HG02938 (cell line): ENCODE results near the gene CCNF.

Source experiments
- ATAC-seq: cut with Tn5 transposase; IDR thresholded peaks from one replicate; pipeline ENCODE4 v1.9.1; 2021; ENCODE audit warnings: mild to moderate bottlenecking, moderate library complexity; ENCODE audit not compliant: unreplicated experiment

The CCNF gene

DNA sequence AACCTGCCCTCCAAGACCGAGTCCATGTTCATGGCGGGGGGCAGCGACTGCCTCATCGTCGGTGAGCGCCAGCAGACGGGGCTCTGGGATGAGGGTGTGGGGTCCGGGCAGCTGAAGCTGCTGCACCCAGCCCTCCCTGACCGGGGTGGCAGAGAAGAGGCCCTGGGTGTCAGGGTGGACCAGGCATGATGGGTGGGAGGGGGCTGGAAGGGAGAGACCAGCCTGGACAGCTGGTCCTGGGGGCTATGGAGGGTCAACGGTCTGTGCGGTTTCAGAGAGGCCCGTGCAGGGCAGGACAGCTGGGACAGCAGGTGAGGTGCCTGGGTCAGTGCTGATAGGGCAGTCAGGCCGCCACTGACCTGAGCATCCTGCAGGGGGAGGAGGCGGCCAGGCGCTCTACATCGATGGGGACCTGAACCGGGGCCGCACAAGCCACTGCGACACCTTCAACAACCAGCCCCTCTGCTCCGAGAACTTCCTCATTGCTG, 71.2 kb downstream of the CCNF start:
- no peak for ATAC-seq

DNA sequence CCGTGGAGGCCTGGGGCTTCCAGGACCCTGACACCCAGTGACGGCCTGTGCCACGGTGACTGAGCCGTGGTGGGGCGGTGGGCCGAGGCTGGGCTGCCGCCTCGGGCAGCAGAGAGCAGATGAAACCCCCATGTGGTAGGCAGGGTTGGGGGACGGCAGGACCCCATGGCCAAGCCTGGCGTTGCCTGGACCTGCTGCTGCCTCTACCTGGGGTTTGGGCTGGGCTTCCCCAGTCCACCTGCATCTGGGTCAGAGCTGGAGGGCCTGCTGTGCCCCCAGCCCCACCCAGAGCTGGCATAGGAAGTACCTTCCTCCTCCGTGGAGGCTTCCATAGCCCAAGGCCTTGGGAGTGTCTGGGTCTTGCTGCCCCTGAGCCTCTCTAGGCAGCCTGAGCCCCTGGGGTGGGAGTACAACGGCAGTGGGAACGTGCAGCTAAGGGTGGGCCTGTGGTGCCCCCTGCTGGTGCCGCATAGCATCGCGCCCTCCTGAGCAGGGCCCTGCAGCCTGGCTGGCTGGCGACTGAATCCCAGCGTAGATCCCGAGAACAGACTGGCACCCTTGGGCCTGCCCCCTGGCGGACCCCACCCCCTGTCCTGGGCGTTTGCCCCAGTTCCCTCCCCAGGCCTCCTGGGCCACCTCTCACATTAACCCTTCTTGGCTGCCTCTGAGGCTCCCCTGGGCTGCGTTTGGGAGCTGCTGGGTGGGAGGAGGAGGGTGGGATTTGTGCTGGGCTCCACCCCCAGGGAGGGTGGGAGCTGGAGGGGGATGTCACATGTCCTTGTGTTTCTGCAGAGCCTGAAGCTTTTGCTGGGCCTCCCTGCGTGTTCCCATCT, 71.9 kb downstream of the CCNF start:
- no peak for ATAC-seq

DNA sequence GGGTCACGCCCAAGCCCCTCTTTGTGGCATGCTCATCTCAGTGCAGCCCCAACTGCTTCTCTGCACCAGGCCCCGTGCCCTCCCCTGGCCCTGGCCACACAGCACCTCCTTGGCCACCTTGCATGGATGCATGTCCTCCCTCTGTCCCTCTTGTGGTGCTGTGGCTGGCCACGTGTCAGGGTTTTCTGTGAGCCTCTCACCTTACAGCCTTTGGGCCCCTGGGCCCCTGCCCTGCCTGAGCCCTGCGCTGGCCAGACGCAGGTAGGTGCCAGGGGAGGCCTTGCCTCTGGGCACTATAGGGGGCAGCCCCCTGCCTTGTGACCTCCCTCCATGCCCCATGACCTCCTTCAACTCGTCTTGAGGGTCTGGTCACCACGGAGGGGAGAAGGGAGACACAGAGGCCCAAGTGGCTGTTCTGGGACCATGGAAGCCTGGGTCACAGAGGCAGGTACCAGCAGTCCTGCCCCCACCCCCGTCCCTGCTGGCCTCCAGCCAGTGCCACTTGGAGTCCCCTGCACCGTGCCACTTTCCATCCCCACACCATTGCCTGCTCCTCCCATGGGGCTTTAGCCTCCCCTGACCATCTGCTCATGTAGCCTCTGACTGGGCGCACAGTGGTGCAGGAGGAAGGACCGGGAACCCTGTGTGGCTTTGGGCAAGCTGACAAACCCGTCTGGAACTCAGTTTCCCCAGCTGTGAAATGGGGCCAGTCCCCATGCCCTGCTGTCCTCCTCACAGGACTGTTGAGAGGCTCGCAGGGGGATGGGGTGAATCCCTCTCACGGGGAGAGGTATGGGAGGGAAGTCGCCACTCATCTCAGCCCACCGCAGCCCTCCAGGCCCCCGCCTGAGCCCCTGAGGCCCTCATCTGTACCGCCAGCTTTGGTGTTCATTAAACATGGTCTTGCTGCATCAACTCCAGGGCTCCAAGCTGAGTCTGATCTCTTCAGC, 73.0 kb downstream of the CCNF start:
- ATAC-seq, result no peak

DNA sequence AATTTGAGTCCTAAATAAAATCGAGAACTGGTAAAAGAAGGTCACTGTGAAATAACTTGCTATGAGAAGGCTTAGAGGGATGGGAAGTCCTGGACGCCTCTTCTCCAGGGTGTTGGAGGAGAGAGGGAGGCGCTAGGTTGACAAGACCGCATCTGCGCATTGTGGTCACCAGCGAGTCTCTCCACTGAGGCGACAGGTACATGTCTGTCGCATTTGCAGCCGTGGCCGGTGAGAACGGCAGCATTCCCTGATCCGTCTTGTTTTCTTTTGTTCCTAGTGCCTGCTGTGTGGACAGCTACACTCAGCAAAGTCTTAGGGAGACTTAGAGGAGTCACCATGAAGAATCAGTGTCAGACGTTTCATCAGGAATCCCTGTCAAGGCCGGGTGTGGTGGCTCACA, 76.4 kb downstream of the CCNF start:
- ATAC-seq, result no peak

DNA sequence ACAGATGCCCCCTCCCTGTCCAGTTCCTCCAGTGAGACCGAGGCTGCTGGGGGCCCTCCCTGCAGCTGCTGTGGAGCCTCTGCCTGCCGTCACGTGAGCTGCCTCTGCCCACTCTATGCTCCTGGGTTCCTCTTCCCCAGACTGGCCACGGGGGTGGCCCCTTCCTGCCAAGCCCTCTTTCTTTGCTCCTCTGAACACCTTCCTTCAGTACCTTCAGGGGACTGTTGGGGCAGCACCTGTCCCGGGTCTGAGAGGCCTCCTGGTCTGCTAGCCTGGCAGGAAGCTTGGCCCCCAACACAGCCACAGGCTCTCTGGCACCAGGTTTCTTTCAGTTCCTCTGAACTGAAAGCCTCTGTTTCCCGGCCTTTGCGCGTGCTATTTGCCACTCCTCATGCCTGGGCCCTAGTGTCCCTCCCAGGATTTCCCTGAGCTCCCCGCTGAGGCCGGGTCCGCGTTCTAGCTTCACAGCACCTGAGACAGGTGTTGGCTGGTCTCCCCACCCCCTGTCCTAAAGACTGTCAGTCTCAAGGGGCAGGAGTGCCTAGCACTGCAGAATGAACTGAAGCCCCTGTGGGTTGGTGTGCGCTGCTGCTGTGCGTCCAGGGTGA, 77.9 kb downstream of the CCNF start:
- ATAC-seq, result no peak

DNA sequence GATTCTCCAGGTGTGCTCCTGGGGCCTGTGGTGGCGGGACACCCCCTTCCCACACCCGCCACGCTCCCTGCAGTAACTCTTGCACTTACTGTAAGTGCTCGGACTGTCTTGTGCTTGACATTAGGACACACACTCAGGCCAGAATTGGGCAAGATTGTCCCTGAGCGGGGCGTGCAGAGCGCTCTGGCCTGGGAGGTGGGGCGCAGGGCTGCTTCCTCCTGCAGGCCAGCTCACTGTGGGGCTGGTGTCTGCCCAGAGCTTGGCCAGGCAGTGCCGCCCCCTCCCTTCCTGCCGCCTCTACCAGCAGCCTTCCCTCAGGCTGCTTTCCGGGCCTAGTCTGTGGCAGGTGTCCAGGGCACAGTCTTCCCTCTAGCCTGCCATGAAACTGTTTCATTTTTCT, 78.4 kb downstream of the CCNF start:
- ATAC-seq, result no peak
